ENCODE results near the gene VCAN.

The VCAN gene

GRCh38 chr5:83469075-83469474 lies 2.5 kb upstream of the VCAN start:
- DNase-seq (ENCODE audit: low read depth) = no peak

- no peak for DNase-seq (ENCODE audit: low read depth)
Measured at GRCh38 chr5:83470526-83471404, 779 bp upstream of the VCAN start.

- DNase-seq (ENCODE audit: low read depth) = no peak
Measured at GRCh38 chr5:83472213-83472507, 616 bp downstream of the VCAN start.

GRCh38 chr5:83472508-83473345 lies 1.2 kb downstream of the VCAN start:
- DNase-seq (ENCODE audit: low read depth) = peak; percentile 30

- DNase-seq (ENCODE audit: low read depth) = peak; percentile 98
Measured at GRCh38 chr5:83473346-83474160, 2.0 kb downstream of the VCAN start.

- peak; percentile 87 for DNase-seq (ENCODE audit: low read depth)
Measured at GRCh38 chr5:83474161-83474796, 2.7 kb downstream of the VCAN start.

- no peak for DNase-seq (ENCODE audit: low read depth)
Measured at GRCh38 chr5:83474991-83475390, 3.4 kb downstream of the VCAN start.

- DNase-seq (ENCODE audit: low read depth) = peak; percentile 96
Measured at GRCh38 chr5:83475391-83475863, 3.9 kb downstream of the VCAN start.

GRCh38 chr5:83475935-83476814 lies 4.6 kb downstream of the VCAN start:
- peak; percentile 81 for DNase-seq (ENCODE audit: low read depth)

- DNase-seq (ENCODE audit: low read depth) = no peak
Measured at GRCh38 chr5:83482961-83483360, 11.4 kb downstream of the VCAN start.

GRCh38 chr5:83484294-83484693 lies 12.8 kb downstream of the VCAN start:
- DNase-seq (ENCODE audit: low read depth) = no peak

- no peak for DNase-seq (ENCODE audit: low read depth)
Measured at GRCh38 chr5:83485842-83486241, 14.3 kb downstream of the VCAN start.

- DNase-seq (ENCODE audit: low read depth) = no peak
Measured at GRCh38 chr5:83487155-83487554, 15.6 kb downstream of the VCAN start.

GRCh38 chr5:83488271-83488670 lies 16.7 kb downstream of the VCAN start:
- no peak for DNase-seq (ENCODE audit: low read depth)

GRCh38 chr5:83488821-83489220 lies 17.3 kb downstream of the VCAN start:
- DNase-seq (ENCODE audit: low read depth) = no peak

GRCh38 chr5:83490203-83490602 lies 18.7 kb downstream of the VCAN start:
- no peak for DNase-seq (ENCODE audit: low read depth)

- DNase-seq (ENCODE audit: low read depth) = no peak
Measured at GRCh38 chr5:83492331-83492730, 20.8 kb downstream of the VCAN start.

GRCh38 chr5:83493644-83494043 lies 22.1 kb downstream of the VCAN start:
- no peak for DNase-seq (ENCODE audit: low read depth)

GRCh38 chr5:83494087-83494620 lies 22.6 kb downstream of the VCAN start:
- DNase-seq (ENCODE audit: low read depth) = no peak

- DNase-seq (ENCODE audit: low read depth) = no peak
Measured at GRCh38 chr5:83494666-83495065, 23.1 kb downstream of the VCAN start.

Data from amniotic epithelial cell (primary cell).